Activated naive CD8-positive, alpha-beta T cell treated with anti-CD3 and anti-CD28 coated beads, Interleukin-2, amount 50 U/mL, for 16 hours (primary cell): Measurements from ENCODE around the gene TBL1X.
A peak's percentile ranks its signal among the peaks of the same experiment; 100 is the strongest.

ENCODE experiments used
- DNase-seq: peaks from one replicate; pipeline ENCODE4 v3.0.0-alpha.2; 2020; ENCODE audit warnings: low read depth, low spot score

TBL1X gene

DNA sequence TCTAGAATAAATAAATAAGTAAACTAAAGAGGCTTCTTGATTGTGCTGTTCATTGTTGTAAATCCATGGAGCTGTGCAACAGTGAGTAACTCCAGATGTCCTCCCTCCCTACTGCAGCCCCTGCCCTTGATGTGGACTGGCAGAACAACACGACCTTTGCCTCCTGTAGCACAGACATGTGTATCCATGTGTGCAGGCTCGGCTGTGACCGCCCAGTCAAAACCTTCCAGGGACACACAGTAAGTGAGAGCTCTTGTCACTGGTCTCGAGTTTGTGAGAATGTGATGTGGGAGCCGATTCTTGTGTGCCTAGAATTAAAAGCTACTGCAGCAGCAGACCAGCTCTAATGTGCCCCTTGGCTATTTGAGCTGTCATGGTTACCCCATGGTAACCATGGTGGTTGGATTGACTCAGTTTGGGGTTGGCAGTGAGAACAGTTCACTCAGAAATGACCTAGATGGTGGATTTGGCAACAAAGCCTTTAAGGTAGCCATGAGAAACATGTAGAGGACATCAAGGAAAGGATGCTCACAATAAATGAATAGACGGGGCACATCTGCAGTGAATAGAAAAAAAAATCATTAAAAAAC, 240.1 kb downstream of the TBL1X start:
- DNase-seq: no peak

DNA sequence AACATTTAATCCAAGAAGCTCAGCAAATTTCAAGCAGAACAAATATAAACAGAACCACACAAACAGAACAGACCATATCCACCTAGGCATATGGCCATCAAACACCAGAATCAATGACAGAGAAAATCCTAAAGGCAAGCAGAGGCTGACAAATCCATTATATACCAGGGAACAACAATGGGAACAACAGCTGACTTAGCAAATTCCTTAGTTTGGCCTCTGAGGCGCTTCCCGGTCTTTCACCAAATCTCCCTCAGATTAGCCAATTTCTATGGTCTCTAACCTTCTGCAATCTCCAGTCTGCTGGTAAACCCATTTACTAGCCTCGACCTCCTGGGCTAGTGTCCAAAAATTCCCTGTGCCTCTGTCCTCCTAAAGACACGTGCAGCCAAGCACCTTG, 241.6 kb downstream of the TBL1X start:
- DNase-seq: no peak

DNA sequence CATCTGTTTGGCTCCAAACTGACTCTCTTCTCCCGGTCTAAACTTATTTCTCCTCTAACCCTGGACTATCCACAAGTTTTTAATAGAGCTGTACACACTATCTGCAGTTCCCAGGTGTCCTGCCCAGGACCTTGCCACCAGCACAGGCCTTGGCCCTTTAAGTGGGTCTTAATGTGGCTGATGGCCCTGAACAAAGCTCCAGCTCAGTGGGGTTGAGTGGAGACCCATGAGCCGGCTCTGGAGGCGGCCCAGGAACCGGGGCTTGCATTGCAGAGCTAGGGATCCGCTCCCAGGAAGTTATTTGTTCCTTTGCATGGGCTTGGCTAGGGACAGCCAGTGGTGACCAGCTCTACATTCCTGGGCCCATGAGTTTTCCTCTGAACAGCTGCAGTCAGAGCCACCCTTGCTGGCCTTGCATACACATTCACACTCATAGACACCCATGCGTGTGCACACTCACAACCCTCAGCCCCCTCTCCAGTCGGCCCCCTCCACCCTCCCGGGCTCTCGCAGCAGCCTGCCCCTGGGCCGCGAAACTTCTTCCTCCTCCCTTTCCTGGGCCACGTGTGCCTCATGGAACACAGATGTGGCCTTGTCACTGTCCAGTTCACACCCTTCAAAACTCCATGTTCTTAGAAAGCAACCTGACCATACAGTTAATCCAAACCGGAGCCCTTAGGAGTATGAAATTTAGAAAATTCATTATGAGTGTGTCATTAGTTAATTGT, 242.6 kb downstream of the TBL1X start:
- no peak for DNase-seq

DNA sequence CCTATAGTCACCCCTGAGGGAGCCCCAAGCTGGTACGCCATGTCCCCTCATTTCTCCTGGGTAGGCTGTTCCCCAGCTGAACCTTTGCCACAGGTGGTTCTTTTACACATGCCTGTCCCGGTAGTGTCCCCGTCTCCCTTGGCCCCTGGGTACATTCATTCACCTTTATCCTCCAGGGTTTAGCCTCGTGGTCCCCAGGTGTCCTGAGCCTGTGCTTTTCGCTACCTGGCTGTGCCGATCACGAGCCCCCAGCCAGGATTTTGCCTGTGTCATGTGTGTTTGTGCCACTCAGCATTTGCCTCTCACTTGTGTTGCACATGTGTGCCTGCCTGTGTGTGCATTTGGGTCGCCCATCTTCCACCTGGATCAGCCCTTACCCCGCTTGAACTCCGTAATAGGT, 243.2 kb downstream of the TBL1X start:
- no peak for DNase-seq

DNA sequence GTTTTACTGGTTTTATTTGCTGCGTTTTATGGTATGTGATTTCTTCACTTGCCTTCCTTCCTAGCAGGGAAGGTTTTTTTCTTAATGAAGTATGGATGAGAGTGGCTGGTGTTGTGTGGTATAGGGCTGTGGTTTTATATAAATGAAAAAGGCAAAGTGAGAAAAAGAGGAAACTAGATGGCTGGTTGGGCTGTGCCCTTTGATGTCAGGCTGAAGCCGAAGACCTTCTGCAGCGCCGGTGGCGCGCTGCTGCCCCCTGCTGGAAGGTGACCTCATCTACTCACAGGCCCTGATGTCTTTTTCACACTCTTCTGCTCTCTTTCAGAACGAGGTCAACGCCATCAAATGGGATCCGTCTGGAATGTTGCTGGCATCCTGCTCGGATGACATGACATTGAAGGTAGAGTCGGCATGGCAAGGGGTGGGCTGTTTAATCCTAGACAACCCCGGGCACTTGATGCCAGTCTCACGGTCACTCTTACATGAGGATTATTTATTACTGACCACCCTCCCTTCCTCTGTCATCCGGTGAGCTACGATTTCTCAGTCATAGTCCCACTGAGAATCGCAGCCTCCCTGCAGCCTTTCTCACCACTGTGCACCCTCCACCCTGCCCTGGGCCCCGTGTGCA, 244.2 kb downstream of the TBL1X start:
- DNase-seq: peak; percentile 35

DNA sequence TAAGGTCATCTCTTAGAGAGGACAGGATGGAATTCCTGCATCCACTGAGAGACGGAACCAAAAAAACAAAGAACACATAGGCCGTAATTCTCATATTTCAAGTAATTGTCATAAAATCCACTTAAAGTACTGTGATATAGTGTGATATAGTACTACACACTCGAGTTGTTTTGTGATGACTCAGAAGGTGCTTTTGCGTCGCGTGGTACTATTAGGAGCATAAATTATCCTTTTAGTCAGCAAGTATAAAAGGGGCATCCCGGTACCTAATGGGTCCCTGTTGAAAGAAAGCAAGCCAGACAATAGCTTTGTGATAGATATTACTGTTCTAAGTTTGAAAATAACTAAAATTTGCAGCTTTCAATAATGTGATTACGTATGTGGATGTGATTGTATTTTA, 245.5 kb downstream of the TBL1X start:
- DNase-seq: no peak

DNA sequence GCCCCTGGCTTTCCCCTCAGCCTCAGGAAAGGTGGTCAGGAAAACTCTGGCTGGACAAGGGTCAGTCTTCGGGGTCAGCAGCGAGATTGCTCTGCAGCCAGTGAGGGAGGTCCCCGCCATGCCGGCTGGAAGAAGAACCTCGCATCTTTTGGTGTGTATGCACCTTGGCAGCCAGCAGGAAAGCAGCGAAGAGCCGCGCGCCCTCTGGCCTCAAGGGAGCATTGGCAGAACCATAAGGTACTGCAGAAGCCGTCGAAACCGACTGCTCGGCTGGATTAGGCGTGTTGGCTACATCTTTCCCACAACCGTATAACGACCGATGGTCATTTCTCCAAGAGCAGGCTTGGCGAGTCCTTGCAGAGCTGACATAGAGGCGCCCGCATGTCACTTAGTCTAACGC, 252.5 kb downstream of the TBL1X start:
- DNase-seq: no peak

DNA sequence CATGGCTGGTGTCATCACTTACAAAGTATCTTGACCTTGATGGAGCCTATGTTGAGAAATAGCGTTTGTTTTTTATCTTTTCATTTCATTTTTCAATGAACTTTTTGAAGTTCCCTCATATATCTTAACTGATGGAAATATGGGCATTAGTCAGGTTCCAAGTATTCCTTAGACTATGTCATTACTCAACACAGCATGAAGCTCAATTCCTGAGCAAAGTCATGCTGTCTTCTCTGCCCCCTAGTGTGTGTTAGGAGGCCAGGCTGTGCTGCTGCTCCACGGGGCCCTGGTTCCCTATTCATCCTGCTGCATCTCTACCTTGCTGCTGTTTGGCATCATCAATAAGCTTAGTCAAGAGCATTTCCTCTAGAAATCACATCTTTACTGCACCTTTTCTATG, 259.9 kb downstream of the TBL1X start:
- DNase-seq: no peak

DNA sequence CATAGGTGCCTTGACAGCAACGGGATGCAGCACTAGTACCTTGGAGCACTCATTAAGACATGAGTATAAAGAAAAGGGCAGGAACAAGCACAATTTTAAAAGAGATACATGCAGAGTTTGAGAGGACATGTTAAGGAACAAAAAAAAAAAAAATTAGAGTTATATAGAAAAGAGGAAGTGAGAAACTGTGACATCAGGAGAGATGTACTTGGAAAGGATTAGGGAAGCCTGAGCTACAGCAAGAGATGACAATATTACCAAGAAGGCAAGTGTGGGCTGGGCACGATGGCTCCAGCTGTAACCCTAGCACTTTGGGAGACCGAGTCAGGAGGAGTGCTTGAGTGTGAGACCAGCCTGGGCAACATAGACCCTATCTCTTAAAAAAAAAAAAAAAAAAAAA, 263.4 kb downstream of the TBL1X start:
- no peak for DNase-seq

DNA sequence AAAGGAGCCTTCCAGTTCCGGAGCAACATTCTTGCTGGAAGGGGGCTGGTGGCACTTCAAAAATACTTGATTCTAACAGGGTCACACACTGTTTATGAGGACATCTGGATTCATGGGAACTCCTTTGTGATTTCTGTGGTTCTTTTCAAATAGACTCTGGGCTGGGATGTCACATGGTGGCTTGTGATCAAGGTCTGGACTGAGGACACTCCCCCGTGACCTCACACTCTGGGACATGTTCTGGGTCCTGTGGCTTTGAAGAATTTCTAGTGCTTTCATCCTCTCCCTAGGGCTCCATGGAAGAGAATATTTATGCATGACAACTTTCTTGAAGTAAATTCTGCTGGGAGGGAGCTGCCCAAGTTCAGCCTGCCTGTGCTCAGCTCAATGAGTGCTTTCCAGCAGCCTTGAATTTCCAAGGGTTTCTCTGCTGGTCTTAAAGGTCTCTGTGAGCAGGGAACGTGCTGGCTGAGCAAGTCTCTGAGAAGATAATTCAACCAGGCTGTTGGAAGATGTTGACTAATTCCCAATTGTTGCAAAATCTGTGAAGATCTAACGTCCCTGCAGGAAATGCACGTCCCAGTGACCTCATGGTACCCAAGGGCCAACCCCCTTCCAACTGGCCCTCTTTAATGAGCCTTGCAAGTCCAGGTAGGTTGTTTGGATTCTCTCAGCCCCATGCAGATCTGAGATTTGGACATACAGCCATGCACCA, 264.5 kb downstream of the TBL1X start:
- DNase-seq: no peak

DNA sequence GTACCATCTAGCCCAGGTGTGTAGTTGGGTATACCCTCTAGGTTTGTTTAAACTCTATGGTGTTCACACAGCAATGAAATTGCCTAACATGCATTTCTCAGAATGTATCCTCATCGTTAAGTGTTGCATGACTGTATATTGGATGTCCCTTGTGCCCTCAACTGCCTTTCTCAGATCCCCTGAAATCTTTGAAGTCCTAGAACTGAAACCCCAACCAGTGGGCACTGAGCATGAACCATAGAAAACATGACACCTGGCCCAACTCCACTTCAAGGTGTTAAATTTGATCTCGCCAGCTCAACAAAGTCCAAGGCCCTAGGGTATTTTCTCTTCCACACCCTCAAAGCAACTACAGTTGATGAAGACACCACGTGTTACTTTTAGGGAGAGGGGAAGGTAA, 265.2 kb downstream of the TBL1X start:
- DNase-seq: no peak

DNA sequence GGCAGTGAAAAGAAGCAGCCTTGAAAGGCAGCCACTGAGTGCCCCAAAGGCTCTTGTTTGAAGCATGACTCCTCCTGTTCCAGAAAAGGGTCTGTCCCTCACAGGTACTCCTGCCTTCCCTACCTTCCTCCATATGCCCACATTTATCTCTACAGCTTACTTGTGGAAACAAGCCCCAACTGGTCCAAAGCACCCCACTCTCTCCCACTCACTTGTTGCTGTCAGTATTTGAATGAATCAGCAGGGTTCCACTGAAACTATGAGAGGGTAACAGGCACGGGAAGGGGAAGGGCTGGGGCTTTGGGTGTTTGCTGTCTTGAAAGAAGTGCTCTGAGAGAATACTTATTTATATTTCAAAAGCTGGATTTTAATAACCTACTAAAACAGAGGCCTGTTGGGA, 265.9 kb downstream of the TBL1X start:
- DNase-seq: no peak

DNA sequence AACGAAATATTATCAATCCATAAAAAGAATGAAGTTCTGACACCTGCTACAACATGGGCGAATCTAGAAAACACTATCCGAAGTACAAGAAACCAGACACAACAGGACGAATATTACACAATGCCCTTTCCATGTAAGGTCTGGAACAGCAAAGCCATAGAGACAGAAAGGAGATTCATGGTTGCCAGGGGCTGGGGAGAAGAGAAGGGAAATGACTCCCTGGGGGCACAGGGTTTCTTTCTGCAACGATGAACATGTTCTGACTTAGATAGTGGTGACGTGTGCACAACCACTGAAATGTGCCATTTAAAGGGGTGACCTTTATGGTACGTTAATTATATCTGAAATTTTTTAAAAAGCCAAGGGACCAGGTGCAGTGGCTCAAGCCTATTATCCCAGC, 272.5 kb downstream of the TBL1X start:
- no peak for DNase-seq

DNA sequence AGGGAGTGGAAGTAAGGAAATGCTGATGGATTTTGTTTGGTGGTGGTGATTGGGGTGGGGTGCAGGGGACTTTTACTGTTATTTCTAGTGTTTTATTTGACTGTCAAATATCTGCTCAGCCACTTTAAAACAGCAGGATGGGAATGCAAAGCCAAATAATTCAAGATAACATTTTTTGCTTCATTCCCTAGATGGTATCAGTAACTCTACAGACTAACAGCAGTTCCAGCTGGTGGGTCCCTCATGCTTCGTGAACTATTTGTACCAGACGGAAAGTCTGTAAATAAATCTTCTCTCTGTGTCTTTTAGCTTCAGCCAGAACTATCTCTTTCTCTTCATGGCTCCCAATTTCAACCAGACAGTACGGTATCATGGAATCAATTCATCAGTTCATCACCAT, 273.3 kb downstream of the TBL1X start:
- no peak for DNase-seq

DNA sequence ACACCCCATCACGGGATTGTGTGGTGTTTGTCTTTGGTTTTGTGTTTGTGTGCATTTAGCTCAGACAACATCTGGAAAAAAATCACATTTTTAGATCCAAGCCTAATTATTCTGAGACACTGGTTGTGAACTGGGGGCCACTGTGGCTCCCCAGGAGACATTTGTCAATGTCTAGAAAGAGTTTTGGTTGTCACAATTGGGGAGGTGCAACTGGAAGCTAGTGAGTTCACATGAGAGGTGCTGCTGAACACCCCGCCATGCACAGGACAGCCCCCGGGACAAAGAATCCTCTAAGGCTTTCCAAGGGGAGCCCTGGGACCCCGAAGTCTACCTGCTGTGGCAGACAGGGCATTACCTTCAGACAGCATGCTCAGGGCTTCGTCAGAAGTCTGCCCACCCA, 274.3 kb downstream of the TBL1X start:
- no peak for DNase-seq

DNA sequence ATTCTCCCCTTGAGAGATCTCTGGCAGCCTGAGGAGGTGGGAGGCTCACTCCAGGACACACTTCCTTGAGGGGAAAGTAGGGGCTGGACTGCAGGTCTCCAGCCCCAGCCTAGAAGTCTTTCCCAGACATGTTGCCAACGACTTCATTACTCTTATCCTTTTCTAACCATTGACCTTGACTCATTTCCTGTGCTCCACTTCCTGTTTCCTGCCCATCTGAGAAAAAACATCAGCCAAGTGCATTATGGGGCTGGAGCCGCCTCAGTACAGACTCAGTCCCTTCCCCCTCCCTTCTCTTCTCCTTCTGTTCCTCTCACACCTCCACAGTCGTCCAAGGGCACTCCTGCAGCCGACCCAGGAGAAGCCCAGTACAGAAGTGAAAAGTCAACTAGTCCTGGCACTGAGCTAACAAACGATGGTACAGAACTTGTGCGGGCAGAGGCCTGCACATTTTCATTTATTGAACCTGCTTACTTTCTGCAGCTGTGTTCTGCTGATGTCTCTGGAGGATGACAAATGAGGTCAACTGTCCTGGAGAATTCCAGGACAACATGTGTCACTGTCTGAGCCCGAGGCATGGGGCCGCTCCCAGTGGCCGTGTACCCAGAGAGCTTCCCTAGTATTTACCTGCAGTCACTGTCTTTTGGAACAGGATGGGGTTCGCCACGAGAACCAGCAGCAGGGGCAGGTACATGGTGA, 280.7 kb downstream of the TBL1X start:
- DNase-seq: no peak

DNA sequence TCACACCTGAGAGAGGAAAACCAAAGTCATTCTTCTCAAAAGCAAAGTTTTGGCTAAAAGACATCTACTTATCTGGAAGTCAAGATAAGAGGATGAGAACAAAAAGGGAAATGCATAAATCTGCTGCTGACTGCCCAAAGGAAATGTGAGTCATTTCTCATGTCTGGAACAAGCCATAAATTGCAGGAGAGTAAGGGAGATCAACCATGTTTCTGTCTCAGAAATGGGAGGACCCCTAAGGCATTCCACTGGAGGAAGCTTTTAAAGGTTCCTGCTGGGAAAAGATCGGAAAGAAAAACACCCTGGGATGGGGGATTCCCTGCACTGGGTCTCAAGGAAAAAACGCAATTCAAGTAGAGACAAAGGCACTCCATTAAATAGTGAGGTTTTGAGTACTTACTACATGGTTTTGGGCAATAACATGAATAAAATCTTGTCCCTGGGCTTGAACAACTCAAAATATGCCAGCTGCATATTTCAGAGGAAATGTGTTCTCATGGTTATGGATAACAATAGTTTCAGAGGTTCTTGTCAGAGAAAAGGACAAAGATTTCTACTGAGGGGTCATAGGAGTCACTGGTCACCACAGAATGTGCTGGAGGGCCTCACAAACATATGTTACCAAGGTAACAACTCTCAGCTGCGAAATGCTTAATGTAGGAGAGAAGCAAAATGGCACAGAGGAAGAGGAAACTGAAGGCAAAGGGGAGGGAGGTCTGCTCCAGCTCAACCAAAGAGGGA, 281.5 kb downstream of the TBL1X start:
- no peak for DNase-seq

DNA sequence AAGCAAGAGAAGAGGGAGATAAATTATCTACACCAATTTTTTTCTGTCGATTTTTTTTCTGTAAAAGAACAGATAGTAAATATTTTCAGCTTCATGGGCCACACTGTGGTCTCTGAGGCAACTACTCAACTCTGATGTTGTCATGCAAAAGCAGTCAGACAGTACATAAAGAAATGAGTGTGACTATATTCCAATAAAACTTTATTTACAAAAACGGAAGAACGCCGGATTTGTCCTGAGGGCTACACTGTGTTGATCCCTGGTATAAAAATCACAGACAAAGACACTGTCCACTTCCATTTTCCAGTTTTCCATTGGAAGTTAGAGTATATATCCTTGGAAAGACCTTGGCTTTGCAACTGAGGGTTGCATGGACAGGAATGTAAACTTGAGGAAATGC, 282.8 kb downstream of the TBL1X start:
- DNase-seq: no peak

DNA sequence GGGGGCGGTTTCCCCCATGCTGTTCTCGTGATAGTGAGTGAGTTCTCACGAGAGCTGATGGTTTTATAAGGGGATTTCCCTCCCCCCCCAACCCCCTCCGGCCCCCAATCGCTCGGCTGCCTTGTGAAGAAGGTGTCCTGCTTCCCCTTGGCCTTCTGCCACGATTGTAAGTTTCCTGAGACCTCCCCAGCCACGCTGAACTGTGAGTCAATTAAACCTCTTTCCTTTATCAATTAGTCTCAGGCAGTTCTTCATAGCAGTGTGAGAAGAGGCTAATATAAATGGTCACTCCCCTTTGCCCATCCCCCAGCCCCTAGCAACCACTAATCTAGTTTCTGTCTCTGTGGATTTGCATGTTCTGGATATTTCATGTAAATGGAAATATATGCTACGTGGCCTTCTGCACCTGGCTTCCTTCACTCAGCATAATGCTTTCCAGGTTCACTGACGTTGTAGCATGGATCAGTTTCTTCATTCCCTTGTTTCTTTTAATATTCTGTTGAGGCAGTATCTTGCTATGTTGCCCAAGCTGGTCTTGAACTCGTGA, 284.4 kb downstream of the TBL1X start:
- DNase-seq: no peak

DNA sequence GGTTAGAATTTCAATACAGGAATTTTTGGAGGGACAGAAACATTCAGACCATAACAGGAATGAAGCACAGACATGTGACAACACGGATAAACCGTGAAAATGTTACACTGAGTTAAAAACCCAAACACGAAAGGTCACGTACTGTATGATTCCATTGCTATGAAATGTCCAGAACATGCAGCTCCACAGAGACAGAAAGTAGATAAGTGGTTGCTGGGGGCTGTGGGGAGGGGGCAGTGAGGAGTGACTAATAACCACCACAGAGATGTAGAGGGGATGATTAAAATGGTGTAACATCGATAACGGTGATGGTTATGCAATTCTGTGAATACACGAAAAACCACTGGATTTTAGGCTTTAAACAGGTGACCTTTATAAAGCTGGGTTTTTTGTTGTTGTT, 292.5 kb downstream of the TBL1X start:
- no peak for DNase-seq

DNA sequence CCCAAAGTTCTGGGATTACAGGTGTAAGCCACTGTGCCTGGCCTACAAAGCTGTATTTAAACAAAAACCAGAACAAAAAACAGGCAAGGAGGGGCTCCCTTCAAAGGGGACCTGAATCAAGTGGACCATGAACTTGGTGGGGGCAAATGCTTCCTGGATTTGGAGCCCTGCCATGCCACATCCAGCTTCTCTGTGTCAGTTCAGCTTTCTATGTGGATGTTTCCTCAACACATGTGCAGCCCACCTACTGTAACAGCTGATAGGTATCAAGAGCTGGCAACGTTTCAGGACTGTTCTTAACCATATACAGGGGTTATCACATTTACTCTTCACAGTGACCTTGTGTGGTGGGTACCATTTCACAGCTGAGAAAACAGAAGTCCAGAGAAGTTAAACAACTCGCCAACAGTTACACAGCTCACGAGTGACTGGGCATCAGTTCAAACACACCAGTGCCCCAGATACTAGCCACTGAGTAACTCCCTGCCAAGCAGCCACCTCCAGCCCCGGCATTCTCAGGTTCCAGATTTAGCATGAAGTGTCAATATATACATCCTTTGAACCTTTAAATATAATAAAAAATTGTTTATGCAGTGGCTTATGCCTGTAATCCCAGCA, 293.3 kb downstream of the TBL1X start:
- no peak for DNase-seq
